Mucosa of gallbladder (tissue), 1 donor: Measurements from ENCODE around the gene CACHD1. TPM values are rescaled to one million over a fixed set of nuclear protein-coding genes. Genes with fewer than 3 reads are reported as not detected.

Experiments used
- DNase-seq: peaks from one replicate; pipeline ENCODE4 v3.0.0-alpha.2; 2020; ENCODE audit warnings: low spot score
- total RNA-seq: library from RNA; stranded (reverse); gene quantifications from one replicate; pipeline ENCODE4 v1.2.1, GENCODE V29; 2021
- donor health status: DM: no; HTN: no; CAD: no.

Gene CACHD1
- total RNA-seq, 1 donor from 2014 or later, result 3.8 TPM

DNA sequence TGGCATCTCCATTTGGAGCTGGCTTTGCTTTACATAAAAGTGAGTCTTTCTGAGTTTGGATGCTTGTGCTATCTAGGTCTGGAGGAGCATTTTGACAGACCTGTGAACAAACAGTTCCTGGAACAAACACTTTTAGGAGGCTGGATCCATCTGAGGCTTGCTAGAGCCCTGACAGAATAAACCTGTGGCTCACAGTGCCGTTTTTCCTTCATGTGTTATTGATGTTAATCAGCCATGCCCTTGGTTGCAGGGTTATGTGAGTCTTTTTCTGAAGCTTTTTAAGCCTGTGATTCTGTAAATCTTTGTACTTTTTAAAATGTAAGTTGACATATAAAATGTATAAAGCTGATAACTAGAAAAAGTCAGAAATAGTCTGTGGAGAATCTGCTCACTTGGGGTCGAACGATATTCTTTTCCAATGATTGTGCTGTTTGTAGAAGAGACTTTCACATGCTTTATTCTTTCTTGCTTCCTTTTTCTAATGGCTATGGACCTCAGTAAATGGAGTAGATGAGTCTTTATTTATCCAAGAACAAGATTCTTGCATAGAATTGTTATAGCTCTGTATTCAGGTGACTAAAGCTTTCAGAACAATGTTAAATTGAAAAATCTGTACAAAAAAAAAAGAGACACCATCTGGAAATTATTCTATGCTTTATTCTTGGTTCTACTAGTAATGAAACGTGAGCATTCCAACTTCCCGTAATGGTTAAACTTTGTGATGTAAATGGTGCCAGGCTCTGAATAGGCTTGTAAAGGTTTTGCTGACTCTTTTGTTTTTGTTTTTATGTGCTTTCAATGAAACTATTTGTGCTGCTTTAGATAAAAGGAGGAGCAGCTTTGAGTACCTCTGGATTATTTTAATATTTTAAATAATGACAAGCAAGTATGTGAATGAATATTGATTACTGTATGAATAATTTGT lies 53.7 kb downstream of the CACHD1 start:
- no peak for DNase-seq

DNA sequence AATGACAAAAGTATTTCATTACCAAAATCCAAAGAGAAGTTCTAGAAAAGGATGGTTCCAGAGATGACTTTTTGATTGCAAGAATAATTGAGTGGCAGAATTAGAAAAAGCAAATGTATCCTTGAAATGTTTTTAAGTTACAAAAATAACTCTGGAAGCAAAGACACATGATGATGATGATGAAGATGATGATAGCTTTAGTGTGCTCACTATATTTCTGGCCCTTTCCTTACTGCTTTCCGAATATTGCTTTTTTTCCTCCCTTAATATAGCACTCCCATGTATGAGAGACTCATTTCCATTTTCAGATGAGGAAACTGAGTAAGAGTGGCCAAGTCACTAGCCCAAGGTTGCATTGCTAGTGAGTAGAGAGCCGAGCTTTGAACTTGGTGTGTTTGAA lies 54.7 kb downstream of the CACHD1 start:
- DNase-seq, result no peak

DNA sequence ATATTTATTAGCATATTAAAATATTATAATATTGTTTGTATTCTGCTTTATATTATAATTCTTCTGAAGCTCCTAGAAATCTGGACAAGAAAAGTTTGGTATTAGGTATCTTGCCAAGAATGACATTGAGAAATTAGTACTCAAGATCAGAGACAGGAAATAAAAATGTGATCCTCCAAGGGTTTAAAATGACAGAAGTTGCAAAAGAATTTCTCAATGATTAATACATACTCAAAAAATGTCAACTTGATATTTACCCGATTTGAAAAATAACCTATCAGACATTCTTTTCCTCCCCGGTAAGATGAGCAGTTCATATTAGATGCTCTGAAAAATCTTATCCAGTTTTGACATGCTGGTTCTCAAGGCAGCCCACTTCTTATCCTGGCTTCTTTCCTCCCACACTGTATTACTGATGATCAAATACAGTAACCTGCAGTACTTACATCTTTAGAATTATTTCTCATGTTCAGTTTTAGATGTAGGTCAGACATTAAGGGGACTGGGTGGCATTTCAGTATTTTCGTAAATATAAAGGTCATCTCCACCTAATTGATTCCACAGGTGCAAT lies 55.3 kb downstream of the CACHD1 start:
- no peak for DNase-seq

DNA sequence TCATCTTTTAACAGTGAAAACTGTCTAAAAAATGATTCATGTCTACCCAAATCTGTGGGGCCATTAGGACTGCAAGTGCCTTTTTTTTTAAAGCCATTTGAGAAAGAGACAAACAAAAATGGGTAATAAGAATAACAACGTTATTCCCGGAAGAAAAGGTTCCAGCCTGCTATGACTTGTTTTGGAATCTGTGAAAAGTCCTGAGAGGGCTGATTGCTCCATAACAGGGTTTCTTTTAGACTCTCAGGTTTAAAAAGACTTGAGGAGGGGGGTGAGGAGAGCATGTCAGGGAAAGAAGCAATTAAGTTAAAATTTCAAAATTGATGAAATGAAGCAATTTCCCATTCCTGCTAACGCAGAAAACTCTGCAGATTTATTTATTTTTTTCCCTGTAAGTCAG lies 56.4 kb downstream of the CACHD1 start:
- DNase-seq, result no peak

DNA sequence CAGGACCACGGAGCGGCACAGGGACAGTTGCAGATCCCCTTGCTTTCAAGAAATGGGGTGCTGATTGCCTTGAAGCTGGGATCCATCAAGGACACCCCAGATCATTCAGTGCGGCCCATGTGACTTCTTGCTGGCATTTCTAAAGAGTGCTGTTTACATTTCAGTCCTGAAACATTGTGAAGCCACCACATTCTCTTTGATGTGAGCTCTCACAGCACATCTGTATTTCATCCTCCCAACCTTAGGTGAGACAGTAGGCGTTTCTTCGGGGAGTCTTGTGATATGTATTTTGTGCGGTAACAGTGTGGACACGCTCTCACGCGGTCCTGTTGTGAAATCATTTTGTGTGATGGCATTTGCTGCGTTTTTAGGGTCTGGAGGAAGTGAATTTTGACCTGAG lies 57.2 kb downstream of the CACHD1 start:
- DNase-seq, result no peak

DNA sequence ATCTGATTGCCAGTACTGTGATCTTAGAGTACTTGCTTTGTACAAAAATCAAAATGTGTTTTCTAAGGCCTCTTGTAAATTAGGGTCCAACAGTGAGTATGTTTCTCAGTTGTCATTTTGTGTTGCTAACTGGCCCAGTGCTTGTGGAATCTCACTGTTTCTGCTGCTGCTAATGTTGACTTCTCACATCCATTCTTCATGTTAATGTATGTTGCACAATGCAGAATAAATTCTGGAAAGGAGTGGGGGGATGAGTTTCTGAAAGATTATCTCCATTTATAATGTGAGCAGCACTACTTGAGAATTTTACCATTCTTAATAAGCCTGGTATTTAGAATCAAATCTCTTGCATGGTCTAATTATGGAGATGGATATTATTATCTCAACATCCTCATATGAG lies 57.9 kb downstream of the CACHD1 start:
- DNase-seq, result no peak

DNA sequence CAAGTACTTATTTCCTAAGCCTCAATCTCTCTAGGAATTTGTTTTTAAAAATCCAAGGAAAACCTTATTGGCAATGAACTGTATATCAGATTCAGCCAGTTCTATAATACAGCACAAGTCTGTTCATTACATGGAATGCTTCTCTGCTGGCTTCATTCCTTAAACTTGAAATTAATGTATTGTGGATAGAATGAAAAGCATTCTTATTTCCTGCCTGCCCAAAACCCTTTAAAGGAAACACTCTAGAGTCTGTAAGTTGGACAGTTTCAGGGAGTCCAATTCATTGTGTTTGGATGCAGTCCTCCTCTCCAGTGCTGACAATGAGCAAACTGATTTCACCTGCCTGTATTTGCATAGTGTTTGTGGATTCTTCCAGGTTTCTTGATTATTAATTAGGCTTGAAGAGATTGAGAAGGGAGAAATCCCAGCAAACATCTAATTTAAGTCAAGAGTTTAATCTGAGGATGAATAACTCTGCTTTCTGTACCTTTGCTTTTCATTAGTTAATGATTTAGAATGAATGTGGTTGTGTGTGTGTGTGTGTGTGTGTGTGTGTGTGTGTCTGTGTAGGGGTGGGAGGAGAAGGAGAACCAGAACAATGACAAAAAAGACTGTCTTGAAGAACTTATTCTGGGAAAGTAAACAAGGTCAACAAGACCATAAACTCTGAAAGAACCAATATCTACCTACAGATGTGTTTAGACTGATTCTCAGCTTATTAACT lies 61.2 kb downstream of the CACHD1 start:
- no peak for DNase-seq

DNA sequence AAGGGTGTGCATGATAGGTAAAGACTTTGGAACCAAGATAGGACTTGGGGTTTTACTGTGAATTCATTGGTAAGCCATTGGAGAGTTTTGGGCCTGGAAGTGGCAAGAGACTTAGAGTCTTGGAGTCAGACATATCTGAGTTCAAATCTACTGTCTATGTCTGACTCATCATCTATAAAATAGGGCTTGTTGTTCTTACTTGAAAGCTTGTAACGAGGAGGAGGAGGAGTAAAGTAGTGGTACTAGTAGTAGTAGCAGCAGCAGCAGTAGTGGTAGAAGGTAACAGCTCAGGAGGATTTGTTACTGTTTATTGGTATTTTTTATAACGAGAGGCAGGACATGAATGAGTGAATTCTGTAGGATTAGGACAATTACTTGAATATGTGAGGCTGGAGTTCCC lies 62.7 kb downstream of the CACHD1 start:
- no peak for DNase-seq

DNA sequence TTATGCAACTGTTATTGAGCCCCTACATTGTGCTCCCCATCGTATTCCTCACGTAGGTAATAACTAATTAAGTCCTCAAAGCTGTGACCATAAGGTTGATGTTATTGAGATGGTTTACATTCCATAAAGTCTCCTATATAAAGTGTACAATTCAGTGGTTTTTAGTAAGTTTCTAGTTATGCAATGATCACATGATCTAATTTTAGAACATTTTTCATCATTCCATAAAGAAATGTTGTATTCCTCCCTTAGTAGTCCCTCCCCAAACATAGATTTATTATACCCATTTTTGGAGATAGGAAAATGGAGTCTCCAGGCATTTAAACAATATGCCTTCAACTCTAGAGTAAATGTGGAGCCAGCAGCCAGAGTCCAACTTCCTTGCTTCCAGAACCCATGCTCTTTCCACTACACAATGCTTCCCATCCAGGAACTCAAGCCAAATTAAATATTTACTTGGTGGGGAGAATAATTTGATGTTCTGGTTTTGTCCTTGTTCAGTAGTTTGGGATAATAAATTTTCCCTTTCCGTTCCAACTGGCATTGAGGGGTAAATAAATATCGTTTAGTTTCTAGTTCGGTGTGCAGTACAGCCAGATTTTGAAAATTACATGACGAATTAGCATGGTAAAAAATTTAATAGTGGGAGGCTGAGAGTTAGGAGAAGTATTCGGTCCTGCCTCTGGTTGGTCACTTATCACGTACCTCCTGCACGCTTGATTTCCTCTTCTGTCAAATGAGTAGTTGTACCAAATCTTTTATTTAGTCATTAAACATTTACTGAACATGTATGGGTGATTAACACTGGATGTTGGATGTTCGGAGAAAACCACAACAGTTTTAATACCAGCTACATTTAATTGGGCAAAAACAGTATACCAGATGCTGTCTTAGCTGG lies 66.3 kb downstream of the CACHD1 start:
- DNase-seq, result no peak

DNA sequence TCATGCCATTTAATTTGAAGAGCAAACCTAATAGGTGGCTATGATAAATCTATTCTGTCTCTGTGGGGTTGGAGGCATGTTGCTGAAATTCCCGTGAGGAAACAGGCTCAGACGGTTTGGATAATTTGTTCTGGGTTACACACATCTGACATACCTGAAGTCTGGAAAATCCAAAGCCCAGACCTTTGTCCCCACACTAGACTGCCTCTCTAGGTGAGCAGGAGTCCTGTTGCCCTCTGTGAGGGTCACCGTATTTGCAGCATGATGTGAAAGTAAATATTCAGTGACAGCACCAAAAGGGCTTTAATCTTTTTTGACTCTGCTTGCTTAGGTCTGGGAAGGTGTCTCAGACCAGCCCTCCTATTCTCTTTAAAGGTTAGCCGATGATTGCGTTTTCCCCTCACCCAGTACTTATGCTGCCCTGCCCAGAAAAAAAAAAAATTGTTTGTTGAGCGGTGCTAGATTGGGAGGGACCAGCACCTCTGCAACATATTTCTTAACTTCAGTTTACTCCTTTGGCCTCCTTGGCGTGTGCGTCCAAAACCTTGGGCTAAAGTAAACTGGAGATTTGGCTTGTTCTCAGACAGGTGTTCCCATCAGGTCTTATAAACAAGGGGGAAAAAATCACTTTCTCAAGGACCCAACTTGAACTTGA lies 67.0 kb downstream of the CACHD1 start:
- no peak for DNase-seq

DNA sequence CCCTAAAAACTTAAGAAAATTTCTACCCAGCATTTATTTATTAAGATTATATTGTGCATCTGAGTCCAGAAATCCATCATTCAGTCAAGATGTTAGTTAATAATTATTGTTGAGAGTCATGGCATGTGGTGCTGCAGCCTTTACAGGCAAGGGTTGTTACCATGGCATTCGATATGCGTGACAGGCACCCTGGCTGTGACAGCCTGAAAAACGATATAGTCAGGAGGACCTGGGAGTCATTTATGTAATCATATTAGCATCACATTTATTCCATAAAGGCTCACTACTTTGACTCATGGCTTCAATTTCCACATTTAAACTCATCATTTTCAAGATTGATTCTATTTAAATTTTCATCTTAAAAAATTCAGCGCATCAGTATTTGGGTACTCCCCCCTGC lies 68.0 kb downstream of the CACHD1 start:
- no peak for DNase-seq

DNA sequence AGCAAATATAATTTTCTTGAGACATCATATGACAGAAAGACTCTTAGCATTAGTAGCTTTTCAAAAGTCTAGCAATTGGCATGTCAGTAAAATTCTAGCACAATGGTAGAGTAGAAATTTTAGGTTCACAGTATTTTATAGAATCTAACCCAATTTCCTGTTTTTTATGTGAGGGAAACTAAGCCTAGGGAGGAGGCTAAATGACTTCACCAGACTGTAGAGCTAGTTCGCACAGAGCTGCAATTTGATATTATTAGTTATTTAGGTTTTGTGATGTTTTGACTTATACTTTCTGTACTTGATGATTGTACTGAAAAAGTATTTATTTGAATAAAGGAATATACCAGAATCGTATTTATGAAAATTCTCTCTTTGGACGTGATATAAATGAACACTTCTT lies 68.5 kb downstream of the CACHD1 start:
- DNase-seq, result no peak

DNA sequence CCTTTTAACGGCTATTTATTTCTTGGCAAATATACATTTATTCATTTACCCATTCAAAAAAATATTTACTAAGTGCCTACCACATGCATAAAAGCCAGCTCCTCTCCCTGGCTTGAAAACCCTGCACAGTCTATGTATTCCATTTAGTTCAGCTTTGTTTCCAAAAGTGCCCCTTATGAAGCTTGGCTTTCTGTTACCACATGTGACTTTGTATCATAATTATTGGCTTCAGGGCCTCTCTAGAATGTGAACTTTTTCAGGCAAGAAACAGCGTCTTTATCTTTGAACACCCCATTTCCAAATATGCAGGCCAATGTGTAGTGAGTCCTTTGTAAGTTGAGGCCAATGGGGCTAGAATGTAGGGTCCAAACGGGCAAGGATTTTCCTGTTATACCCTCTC lies 69.4 kb downstream of the CACHD1 start:
- DNase-seq, result no peak

DNA sequence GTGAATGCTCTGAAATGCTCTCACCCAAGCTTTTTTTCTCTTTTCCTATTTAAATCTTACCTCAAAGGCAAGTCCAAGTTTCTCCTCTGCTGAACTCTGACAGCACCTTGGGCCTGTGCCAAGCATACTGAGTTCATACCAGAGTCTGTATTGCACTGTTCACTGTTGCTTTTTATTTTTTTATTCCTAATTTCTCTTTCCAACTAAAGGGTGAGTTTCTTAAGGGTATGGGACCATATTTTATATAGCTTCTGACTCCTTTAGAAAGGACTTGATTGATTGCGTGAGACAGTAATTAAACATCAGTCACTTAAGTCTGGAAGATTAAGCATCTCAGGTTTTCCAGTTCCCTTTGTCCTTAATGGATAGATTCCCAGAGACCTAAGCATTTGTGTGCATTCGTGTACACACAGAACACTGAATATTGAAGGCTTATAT lies 69.9 kb downstream of the CACHD1 start:
- peak; percentile 62 for DNase-seq

DNA sequence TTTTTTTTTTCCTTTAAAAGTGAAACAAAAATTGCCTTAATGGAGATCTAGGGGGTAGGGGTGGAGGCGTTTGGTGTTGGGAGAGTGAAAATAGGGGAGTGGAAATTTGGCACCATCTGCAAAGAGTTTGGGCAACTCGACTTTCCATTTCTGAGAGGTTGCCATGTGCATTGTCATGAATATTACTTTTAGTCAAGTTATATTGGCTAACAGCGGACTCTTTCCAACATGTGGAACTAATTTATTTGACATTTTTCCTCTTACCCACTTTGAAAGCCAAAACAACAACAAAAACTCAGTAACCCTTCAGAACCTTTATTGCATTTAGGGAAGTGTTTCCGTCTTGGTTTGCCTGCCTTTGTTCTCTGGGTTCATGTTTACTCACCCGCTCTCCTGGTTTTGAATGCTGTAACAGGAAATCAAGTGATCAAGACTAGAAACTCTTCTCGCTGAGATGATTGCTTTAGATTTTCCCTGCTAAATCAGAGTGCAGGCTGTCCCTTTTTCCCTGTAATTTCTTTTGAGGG lies 70.4 kb downstream of the CACHD1 start:
- no peak for DNase-seq

DNA sequence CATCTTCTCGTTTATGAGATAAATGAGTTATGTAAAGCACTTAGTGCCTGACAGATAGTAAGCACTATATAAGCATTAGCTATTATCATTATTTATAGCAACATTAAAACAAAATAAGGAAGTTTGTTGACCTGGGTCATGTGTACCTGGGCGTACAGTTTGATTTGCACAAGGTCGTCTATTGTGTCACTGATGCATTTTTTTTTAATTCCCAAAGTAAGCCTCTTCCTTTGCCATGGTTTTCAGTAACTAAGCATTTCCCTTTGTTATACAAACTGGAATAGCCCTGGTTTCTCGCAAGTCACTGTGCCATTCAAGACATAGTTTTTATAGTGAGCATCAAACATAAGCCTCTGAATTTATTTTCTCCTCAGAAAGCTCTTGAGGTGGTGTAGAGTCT lies 72.2 kb downstream of the CACHD1 start:
- no peak for DNase-seq

DNA sequence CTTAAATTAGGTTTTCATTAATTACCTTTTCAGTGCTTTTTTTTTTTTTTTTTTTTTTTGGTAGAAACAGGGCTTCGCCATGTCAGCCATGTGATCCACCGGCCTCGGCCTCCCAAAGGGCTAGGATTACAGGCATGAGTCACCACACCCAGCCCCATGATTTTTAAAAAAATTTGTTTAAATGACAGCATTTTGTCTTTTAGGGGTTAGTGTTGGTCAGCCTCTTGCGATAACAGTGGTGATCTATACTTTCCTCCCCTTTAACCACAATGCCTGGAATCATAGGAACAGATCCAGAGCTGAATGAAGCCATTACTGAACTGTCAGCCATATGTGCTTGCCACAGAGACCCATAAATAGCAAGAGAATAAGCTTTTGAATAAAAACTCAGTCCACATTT lies 73.9 kb downstream of the CACHD1 start:
- no peak for DNase-seq

DNA sequence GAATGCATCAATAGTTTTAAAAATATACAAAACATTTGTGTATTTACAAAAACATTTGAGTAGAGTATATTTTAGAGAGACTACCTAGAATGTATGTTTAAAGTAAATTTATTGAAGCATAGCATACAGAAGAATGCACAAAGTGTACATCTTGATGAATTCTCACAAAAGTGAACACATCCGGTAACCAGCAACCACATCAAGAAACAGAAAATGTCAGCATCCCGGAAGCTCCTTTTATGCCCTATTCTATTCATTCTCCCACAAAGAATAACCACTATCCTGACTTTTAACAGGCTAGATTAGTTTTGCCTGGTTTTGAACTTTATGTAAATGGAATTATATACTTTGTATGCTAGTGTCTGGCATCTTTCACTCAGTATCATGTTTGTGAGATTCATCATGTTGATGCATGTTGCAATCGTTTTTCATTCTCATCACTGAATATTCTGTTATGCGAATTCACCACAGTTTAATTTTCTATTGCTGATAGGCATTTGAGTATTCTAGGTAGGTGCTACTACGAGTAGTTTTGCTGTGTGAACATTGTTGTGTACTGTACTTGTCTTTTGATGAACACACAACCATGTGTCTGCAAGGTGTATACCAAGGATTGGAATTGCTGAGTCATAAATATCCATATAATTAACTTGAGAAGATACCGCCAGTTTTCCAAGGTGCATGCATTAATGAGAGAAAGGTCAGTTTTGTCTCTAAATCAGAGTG lies 75.4 kb downstream of the CACHD1 start:
- DNase-seq, result no peak

DNA sequence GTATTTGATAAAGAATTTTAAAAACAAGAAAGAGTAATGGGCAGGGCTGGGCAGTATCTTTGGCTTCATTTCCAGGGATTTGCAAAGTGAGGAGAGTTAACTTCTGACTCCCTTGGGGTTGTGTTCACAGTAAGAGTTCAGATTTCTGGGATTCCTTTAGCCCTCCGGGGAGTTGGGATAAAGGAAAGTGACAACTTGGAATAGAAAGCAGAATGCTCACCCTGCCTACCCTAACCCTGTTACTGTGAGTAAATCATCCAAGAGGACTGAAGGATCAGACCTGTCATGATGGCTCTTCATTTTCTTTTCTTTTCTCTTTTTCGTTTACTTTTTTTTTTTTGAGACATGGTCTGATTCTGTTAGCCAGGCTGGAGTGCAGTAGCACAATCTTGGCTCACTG lies 76.1 kb downstream of the CACHD1 start:
- DNase-seq, result no peak
